Measurements from ENCODE around the gene PACC1.

GRCh38 chr1:212381397-212382035, 33.2 kb downstream of the PACC1 start:
- TF ChIP-seq POLR2AphosphoS5 (IDR thresholded peaks at IDR 0.05; ENCODE audit: low read depth, low read length) = no peak
- TF ChIP-seq CTCF (IDR thresholded peaks at IDR 0.05 in 2 of 3, conservative IDR thresholded peaks at IDR 0.05 in 1 of 3; ENCODE audit: borderline replicate concordance in 1 of 3, insufficient read depth in 1 of 3, low read depth in 2 of 3, low read length in 2 of 3) = no peak

Measured in HCT116 (cell line).